GM12891 (cell line): ENCODE results near the gene EGFL7.

Source experiments
- POLR2A ChIP-seq: IDR thresholded peaks from 2 replicates; pipeline ENCODE4 v1.6.1; 2011; ENCODE audit warnings: low read depth, low read length, control low read depth
- POLR2AphosphoS5 ChIP-seq: IDR thresholded peaks from 2 replicates; pipeline ENCODE4 v1.6.1; 2011; ENCODE audit warnings: low read depth, low read length, control low read depth
- POU2F2 ChIP-seq: IDR thresholded peaks from 2 replicates; pipeline ENCODE4 v1.6.1; 2011; ENCODE audit warnings: low read depth, mild to moderate bottlenecking, control low read depth, low read length, moderate library complexity
- TAF1 ChIP-seq: IDR thresholded peaks from 2 replicates; pipeline ENCODE4 v1.6.1; 2011; ENCODE audit warnings: low read depth, low read length, control low read depth

- no peak for TF ChIP-seq POLR2A
- TF ChIP-seq POU2F2 = no peak
- TF ChIP-seq TAF1 = no peak
- no peak for TF ChIP-seq POLR2AphosphoS5
Observed at GRCh38 chr9:136681029-136681428, 18.3 kb downstream of the EGFL7 start.
